ENCODE results near the gene CYB561A3. TPM values are rescaled to one million over a fixed set of nuclear protein-coding genes. Genes with fewer than 3 reads are reported as not detected.

CYB561A3 gene, protein sequence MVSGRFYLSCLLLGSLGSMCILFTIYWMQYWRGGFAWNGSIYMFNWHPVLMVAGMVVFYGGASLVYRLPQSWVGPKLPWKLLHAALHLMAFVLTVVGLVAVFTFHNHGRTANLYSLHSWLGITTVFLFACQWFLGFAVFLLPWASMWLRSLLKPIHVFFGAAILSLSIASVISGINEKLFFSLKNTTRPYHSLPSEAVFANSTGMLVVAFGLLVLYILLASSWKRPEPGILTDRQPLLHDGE
- total RNA-seq, result 47.2 TPM
- long read RNA-seq, transcript CYB561A3-203 (7 exons, 1,803 nt), result minor isoform, 17 of 161 reads
- long read RNA-seq, transcript CYB561A3-201 (7 exons, 3,061 nt), result major isoform, 116 of 161 reads
- long read RNA-seq, partial matches to known transcripts, result 2 of 161 reads
- long read RNA-seq, other reads (novel, unspliced or antisense), result 22 of 161 reads

DNA sequence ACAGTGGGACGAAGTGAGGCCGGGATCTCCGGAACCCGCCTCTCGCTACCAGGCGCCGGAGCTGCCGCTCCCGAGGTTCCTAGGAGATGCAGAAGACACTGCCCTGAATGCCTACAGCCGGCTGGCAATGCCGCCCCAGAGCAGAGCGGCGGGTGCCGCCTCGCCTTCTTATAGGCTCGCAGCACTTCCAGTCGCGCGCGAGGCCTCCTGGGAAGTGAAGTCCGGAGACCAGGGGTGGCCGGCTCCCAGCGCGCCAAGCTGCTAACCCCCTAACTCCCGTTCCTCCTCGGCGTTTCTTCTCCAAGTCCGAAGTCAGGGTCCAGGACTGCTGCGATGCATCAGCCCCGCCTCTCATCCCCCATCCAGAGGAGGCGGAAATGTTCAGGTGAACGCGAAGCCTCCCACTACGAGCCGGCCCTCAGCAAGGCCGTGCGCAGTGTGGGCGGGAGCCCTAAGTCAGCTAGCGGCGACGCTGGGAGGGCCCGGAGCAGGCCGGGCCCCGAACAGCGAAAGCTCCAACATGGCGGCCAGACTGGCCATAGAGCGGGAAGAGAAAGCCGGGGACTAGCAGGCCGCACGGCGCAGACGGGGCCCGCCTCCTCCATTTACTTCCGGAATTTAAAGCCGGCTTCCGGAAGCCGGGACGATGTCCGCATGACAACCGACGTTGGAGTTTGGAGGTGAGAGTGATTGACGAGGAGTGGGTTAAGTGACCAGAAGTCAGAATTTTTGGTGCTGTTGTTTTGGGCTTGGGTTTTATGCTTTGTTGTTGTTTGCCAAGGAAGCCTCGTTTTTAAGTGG lies at the start of gene CYB561A3, which contains the start of gene TMEM138:
CYB561A3 (minus strand) TSS at position 142 of the 801 bp plus-strand sequence. CDS start 5,169 bp downstream, outside the sequence.
TMEM138 (plus strand) TSS at position 634 of the 801 bp plus-strand sequence. CDS start 2,017 bp downstream, outside the sequence.
- H3K27ac ChIP-seq, result peak within 1 kb of the TSS; percentile 99
- DNase-seq (peak; percentile 96), ATAC-seq (peak; percentile 98 to 99)
- TF ChIP-seq, protein P1, sequence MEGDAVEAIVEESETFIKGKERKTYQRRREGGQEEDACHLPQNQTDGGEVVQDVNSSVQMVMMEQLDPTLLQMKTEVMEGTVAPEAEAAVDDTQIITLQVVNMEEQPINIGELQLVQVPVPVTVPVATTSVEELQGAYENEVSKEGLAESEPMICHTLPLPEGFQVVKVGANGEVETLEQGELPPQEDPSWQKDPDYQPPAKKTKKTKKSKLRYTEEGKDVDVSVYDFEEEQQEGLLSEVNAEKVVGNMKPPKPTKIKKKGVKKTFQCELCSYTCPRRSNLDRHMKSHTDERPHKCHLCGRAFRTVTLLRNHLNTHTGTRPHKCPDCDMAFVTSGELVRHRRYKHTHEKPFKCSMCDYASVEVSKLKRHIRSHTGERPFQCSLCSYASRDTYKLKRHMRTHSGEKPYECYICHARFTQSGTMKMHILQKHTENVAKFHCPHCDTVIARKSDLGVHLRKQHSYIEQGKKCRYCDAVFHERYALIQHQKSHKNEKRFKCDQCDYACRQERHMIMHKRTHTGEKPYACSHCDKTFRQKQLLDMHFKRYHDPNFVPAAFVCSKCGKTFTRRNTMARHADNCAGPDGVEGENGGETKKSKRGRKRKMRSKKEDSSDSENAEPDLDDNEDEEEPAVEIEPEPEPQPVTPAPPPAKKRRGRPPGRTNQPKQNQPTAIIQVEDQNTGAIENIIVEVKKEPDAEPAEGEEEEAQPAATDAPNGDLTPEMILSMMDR (IDR thresholded peaks at IDR 0.05), result no peak
- intact Hi-C loops (cut with DNase I), result no loop called here
- H3K36me3 ChIP-seq, result peaks cover 30% of the 10 kb centered on the region
- H3K27me3 ChIP-seq (ENCODE audit: low read depth), result no peaks in the 10 kb centered on the region
- H3K4me3 ChIP-seq, result peak within 1 kb of the TSS; percentile 85
- H3K4me1 ChIP-seq, result peaks cover 48% of the 10 kb centered on the region
- no peaks in the 10 kb centered on the region for H3K9me3 ChIP-seq

DNA sequence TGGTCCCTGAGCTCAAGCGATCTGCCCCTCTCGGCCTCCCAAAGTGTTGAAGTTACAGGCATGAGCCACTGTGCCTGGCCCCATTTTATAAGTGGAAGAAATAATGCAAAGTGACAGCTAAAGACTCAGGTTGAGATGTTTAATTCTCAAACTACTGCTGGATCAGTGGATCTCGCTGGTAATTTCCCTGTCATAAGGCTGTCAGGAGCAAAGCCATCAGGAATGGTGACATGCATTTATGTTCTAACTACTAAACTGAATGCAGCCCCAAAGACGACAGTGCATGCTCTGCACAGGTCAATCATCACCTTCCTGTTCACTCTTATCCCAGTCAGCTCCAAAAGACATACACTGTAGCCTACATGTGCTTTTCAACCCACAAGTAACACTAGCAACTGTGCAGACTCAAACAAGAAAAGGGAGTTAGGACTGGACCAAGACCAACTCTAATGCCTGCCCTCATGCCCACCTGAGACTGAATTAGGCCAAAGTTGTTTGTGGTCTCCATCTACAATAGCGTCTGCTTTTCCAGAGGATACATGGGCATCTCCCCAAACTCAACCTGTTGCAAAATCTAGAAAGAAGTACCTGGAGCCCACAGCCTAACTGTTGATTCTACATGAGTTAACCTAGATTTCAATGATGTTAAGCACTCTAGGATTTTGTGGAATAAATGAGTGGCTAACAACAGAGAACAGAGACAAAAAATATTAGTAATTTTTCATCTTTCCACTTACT lies 45.5 kb upstream of the CYB561A3 start:
- Histone ChIP-seq H3K4me1 (no peaks in the 10 kb centered on the region), H3K27me3 (ENCODE audit: low read depth) (no peaks in the 10 kb centered on the region), H3K36me3 (peaks cover 100% of the 10 kb centered on the region), H3K4me3 (no peak overlapping the region), H3K9me3 (no peaks in the 10 kb centered on the region), H3K27ac (no peak overlapping the region)
- DNase-seq, result no peak
- ATAC-seq, result no peak
- TF ChIP-seq, protein P1 (IDR thresholded peaks at IDR 0.05), result no peak
- intact Hi-C loops (cut with DNase I), result no loop called here

DNA sequence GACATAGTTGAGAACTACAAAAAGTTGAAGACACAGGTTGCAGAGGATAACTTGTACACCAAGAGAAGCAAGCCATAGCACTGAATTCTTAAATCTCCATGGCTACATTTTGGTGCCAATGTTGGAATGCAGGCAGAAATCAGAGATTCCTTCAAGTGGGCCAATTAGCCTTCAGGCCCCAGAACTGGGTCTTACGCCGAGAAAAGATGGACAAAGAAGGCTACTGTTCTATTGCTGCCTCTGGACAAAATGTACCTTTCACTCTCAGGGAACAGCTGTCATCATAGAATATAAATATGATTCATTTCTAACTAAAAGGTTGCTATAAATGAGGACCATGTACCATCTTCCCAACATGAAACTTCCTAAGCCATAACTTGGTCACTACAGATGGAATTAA lies 44.4 kb upstream of the CYB561A3 start:
- TF ChIP-seq, protein P1 (IDR thresholded peaks at IDR 0.05), result no peak
- ATAC-seq (no peak), DNase-seq (no peak)
- intact Hi-C loops (cut with DNase I), result no loop called here
- Histone ChIP-seq H3K4me3 (no peak overlapping the region), H3K9me3 (no peaks in the 10 kb centered on the region), H3K36me3 (peaks cover 95% of the 10 kb centered on the region), H3K27ac (no peak overlapping the region), H3K27me3 (ENCODE audit: low read depth) (no peaks in the 10 kb centered on the region), H3K4me1 (no peaks in the 10 kb centered on the region)

DNA sequence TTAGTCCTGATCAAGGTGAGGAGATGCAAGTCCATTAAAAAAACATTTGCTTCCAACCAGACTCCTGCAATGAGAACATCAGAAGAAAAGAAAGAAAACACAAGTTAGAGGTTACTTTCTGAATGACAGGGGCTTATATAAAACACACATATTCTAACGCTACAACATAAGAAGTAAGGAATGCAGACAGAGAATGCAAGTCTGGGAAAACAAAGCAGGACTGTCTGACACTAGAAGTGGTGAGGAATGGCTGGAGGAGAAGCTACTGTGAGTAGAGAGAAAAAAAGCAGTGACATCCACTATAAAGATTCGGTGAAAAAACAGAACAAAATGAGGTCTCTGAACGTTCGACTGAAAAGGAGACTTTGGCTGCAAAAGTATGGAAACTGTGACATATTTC lies 43.0 kb upstream of the CYB561A3 start:
- Histone ChIP-seq H3K36me3 (peaks cover 89% of the 10 kb centered on the region), H3K4me3 (no peak overlapping the region), H3K9me3 (no peaks in the 10 kb centered on the region), H3K4me1 (no peaks in the 10 kb centered on the region), H3K27me3 (ENCODE audit: low read depth) (no peaks in the 10 kb centered on the region), H3K27ac (no peak overlapping the region)
- DNase-seq (no peak), ATAC-seq (no peak)
- intact Hi-C loops (cut with DNase I), result no loop called here
- TF ChIP-seq, protein P1 (IDR thresholded peaks at IDR 0.05), result no peak

DNA sequence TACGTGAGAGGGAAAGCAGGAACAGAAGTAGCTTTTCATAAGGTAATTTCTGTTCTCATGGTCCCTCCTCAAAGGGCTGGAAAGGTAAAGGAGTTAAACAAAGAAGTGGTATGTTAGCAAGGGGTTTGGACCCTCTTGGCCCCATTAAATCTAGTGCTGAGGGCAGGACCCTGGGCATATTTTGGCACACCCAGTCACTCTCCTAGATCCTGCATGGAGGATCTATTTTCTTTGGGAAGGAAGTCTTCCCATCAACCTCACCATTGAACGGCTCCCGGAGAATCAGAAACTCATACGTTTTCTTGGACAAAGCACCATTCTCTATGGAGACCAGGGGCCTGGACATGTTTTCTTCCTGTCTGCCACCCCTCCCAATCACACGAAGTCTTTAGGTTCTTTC lies 42.4 kb upstream of the CYB561A3 start:
- Histone ChIP-seq H3K4me3 (no peak overlapping the region), H3K4me1 (no peaks in the 10 kb centered on the region), H3K27ac (no peak overlapping the region), H3K9me3 (no peaks in the 10 kb centered on the region), H3K36me3 (peaks cover 87% of the 10 kb centered on the region), H3K27me3 (ENCODE audit: low read depth) (no peaks in the 10 kb centered on the region)
- ATAC-seq (no peak), DNase-seq (no peak)
- TF ChIP-seq, protein P1 (IDR thresholded peaks at IDR 0.05), result no peak
- intact Hi-C loops (cut with DNase I), result no loop called here

Data from lower lobe of right lung (tissue), 2 donors.